ENCODE results near the gene TMEM266. TPM values are rescaled to one million over a fixed set of nuclear protein-coding genes. Genes with fewer than 3 reads are reported as not detected.

The TMEM266 gene
- polyA plus RNA-seq, 3 donors, result 11.1 to 11.6 (median 11.1) TPM

- DNase-seq (ENCODE audit: low read depth in 3 of 3, low spot score in 2 of 3), result no peak
Measured at GRCh38 chr15:76065245-76065644, 5.5 kb downstream of the TMEM266 start.

GRCh38 chr15:76065793-76066192, 6.0 kb downstream of the TMEM266 start:
- no peak for DNase-seq (ENCODE audit: low read depth in 3 of 3, low spot score in 2 of 3)

GRCh38 chr15:76070192-76070591, 10.4 kb downstream of the TMEM266 start:
- no peak for DNase-seq (ENCODE audit: low read depth in 3 of 3, low spot score in 2 of 3)

- DNase-seq (ENCODE audit: low read depth in 3 of 3, low spot score in 2 of 3), result no peak
Measured at GRCh38 chr15:76070921-76071635, 11.3 kb downstream of the TMEM266 start.

GRCh38 chr15:76071806-76072205, 12.0 kb downstream of the TMEM266 start:
- no peak for DNase-seq (ENCODE audit: low read depth in 3 of 3, low spot score in 2 of 3)

GRCh38 chr15:76073554-76073953, 13.8 kb downstream of the TMEM266 start:
- no peak for DNase-seq (ENCODE audit: low read depth in 3 of 3, low spot score in 2 of 3)

- no peak for DNase-seq (ENCODE audit: low read depth in 3 of 3, low spot score in 2 of 3)
Measured at GRCh38 chr15:76075046-76075445, 15.3 kb downstream of the TMEM266 start.

- DNase-seq (ENCODE audit: low read depth in 3 of 3, low spot score in 2 of 3), result no peak
Measured at GRCh38 chr15:76078285-76078877, 18.6 kb downstream of the TMEM266 start.

- DNase-seq (ENCODE audit: low read depth in 3 of 3, low spot score in 2 of 3), result no peak
Measured at GRCh38 chr15:76084256-76084655, 24.5 kb downstream of the TMEM266 start.

GRCh38 chr15:76098685-76099084, 38.9 kb downstream of the TMEM266 start:
- DNase-seq (ENCODE audit: low read depth in 3 of 3, low spot score in 2 of 3), result no peak

- no peak for DNase-seq (ENCODE audit: low read depth in 3 of 3, low spot score in 2 of 3)
Measured at GRCh38 chr15:76099388-76099787, 39.6 kb downstream of the TMEM266 start.

- no peak for DNase-seq (ENCODE audit: low read depth in 3 of 3, low spot score in 2 of 3)
Measured at GRCh38 chr15:76100361-76100760, 40.6 kb downstream of the TMEM266 start.

GRCh38 chr15:76101655-76102054, 41.9 kb downstream of the TMEM266 start:
- DNase-seq (ENCODE audit: low read depth in 3 of 3, low spot score in 2 of 3), result no peak

GRCh38 chr15:76105391-76105790, 45.6 kb downstream of the TMEM266 start:
- no peak for DNase-seq (ENCODE audit: low read depth in 3 of 3, low spot score in 2 of 3)

GRCh38 chr15:76105911-76106310, 46.1 kb downstream of the TMEM266 start:
- DNase-seq (ENCODE audit: low read depth in 3 of 3, low spot score in 2 of 3), result no peak

- no peak for DNase-seq (ENCODE audit: low read depth in 3 of 3, low spot score in 2 of 3)
Measured at GRCh38 chr15:76107169-76107568, 47.4 kb downstream of the TMEM266 start.

GRCh38 chr15:76108021-76108723, 48.4 kb downstream of the TMEM266 start:
- no peak for DNase-seq (ENCODE audit: low read depth in 3 of 3, low spot score in 2 of 3)

GRCh38 chr15:76109046-76109445, 49.3 kb downstream of the TMEM266 start:
- no peak for DNase-seq (ENCODE audit: low read depth in 3 of 3, low spot score in 2 of 3)

- DNase-seq (ENCODE audit: low read depth in 3 of 3, low spot score in 2 of 3), result no peak
Measured at GRCh38 chr15:76114561-76114960, 54.8 kb downstream of the TMEM266 start.

- no peak for DNase-seq (ENCODE audit: low read depth in 3 of 3, low spot score in 2 of 3)
Measured at GRCh38 chr15:76116138-76116885, 56.5 kb downstream of the TMEM266 start.

- no peak for DNase-seq (ENCODE audit: low read depth in 3 of 3, low spot score in 2 of 3)
Measured at GRCh38 chr15:76117181-76117580, 57.4 kb downstream of the TMEM266 start.

Data from right renal cortex interstitium (tissue), 3 donors.